ENCODE data around the gene WDR18.

WDR18 gene

GRCh38 chr19:1008268-1009040 lies 24.3 kb downstream of the WDR18 start:
- no peak for DNase-seq (ENCODE audit: low read depth)

- no peak for DNase-seq (ENCODE audit: low read depth)
Measured at GRCh38 chr19:1009041-1009980, 25.2 kb downstream of the WDR18 start.

GRCh38 chr19:1009981-1010538 lies 25.9 kb downstream of the WDR18 start:
- no peak for DNase-seq (ENCODE audit: low read depth)

GRCh38 chr19:1010586-1011510 lies 26.7 kb downstream of the WDR18 start:
- DNase-seq (ENCODE audit: low read depth) = no peak

GRCh38 chr19:1011831-1012333 lies 27.7 kb downstream of the WDR18 start:
- DNase-seq (ENCODE audit: low read depth) = no peak

GRCh38 chr19:1012334-1012733 lies 28.2 kb downstream of the WDR18 start:
- no peak for DNase-seq (ENCODE audit: low read depth)

- no peak for DNase-seq (ENCODE audit: low read depth)
Measured at GRCh38 chr19:1013218-1013617, 29.1 kb downstream of the WDR18 start.

- DNase-seq (ENCODE audit: low read depth) = no peak
Measured at GRCh38 chr19:1014161-1015060, 30.3 kb downstream of the WDR18 start.

- no peak for DNase-seq (ENCODE audit: low read depth)
Measured at GRCh38 chr19:1015061-1015781, 31.1 kb downstream of the WDR18 start.

- no peak for DNase-seq (ENCODE audit: low read depth)
Measured at GRCh38 chr19:1015782-1016646, 31.9 kb downstream of the WDR18 start.

- no peak for DNase-seq (ENCODE audit: low read depth)
Measured at GRCh38 chr19:1016647-1017114, 32.5 kb downstream of the WDR18 start.

- DNase-seq (ENCODE audit: low read depth) = no peak
Measured at GRCh38 chr19:1017115-1017905, 33.2 kb downstream of the WDR18 start.

- no peak for DNase-seq (ENCODE audit: low read depth)
Measured at GRCh38 chr19:1017906-1018305, 33.8 kb downstream of the WDR18 start.

- DNase-seq (ENCODE audit: low read depth) = no peak
Measured at GRCh38 chr19:1018393-1018792, 34.2 kb downstream of the WDR18 start.

GRCh38 chr19:1018932-1019615 lies 34.9 kb downstream of the WDR18 start:
- DNase-seq (ENCODE audit: low read depth) = no peak

- DNase-seq (ENCODE audit: low read depth) = no peak
Measured at GRCh38 chr19:1019616-1019961, 35.4 kb downstream of the WDR18 start.

Data from GM04503 (cell line).